WI38 (cell line): ENCODE measurements around the gene HS2ST1.

Experiments used
- H3K4me3 ChIP-seq: 2 replicates; pipeline ENCODE4 v1.5.1; 2011; ENCODE audit warnings: low read depth, mild to moderate bottlenecking, control low read depth, low read length
- TF ChIP-seq, protein P1 (sequence below): IDR thresholded peaks from 2 replicates; pipeline ENCODE4 v1.5.1; 2012; ENCODE audit warnings: low read depth, mild to moderate bottlenecking, control low read depth, low read length

HS2ST1 gene

DNA sequence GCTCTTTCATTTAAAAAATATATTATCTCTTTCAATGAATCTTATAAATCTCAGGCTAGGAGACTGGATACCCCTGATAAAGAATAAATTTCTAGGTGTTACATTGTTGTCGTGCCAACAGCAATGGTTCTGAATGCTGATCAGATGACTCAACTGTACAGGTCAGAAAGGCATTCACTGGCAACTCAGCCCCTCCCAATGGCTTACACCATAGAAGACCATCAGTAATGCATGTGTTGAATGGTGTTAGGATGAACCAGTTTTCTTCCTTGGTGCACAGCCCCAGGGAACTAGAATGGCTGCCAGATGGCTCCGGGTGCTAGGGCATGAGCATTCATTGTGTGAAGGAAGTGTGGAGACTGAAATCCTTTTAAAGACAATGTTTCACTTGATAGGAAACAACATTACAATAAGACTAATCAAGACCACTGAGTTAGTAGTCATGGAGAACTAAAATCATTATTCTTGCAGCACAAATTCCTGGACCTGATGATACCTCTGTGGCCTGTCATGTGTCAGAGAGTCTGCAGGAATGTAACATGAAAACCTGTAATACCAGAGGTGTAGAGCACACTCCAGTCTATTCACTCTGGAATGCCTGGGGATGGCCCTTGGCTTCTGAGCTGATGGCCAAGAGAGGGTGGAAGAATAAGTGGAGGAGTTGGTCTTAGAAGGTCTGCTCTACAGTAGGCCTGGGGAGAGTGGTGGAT is 226.6 kb downstream of the HS2ST1 start:
- H3K4me3 ChIP-seq = no peak overlapping the region
- TF ChIP-seq, protein P1, sequence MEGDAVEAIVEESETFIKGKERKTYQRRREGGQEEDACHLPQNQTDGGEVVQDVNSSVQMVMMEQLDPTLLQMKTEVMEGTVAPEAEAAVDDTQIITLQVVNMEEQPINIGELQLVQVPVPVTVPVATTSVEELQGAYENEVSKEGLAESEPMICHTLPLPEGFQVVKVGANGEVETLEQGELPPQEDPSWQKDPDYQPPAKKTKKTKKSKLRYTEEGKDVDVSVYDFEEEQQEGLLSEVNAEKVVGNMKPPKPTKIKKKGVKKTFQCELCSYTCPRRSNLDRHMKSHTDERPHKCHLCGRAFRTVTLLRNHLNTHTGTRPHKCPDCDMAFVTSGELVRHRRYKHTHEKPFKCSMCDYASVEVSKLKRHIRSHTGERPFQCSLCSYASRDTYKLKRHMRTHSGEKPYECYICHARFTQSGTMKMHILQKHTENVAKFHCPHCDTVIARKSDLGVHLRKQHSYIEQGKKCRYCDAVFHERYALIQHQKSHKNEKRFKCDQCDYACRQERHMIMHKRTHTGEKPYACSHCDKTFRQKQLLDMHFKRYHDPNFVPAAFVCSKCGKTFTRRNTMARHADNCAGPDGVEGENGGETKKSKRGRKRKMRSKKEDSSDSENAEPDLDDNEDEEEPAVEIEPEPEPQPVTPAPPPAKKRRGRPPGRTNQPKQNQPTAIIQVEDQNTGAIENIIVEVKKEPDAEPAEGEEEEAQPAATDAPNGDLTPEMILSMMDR = no peak

DNA sequence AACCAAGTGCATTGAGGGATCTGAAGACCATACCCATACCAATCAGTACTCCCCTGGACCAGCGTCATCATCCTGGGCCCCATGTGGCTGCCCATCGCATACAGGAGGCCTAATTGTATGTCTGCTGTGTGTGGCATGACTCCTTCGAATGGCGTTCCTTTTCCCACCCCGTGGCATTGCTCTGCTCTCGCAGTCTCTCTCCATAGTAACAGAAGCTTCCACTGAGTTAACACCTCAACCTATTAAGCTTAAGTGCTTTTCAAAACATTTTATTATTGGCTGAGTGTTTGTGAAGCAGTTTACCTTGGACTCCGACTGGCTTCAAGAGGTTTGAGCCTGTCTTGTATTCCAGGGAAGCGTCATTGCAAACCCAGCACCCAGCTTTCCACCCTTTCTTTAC is 227.1 kb downstream of the HS2ST1 start:
- TF ChIP-seq, protein P1 = no peak
- H3K4me3 ChIP-seq = no peak overlapping the region

DNA sequence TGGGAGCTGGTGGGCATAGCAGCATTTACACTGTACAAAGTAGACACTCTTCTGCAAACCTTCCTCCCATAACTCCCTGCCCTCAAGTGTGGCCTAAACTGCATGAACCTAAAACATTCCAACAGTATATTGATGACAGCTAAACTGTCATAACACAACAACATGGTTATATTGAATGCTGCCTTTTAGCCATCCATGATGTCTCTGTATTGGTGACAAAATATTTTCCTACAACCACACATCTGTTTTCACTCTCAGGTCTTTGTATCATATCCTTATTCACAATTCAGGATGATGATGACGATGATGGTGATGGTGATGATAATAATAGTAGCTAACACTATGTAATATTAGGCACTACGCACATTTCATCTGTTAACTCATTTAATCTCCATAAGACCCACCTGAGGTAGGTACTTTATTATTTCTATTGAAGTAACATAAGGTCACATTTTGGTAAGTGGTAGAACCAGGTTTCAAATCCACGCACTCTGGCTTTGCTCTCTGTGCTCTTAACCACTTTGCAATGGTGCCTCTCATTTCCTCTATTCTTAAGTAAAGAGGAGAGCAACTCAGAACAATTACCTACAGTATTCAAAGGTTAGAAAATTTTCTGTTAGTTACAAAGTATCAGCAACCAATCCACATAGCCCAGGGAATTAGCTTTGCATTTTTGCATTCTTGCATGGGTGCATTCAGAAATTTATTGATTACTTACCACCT is 229.1 kb downstream of the HS2ST1 start:
- TF ChIP-seq, protein P1 = no peak
- H3K4me3 ChIP-seq = no peak overlapping the region

DNA sequence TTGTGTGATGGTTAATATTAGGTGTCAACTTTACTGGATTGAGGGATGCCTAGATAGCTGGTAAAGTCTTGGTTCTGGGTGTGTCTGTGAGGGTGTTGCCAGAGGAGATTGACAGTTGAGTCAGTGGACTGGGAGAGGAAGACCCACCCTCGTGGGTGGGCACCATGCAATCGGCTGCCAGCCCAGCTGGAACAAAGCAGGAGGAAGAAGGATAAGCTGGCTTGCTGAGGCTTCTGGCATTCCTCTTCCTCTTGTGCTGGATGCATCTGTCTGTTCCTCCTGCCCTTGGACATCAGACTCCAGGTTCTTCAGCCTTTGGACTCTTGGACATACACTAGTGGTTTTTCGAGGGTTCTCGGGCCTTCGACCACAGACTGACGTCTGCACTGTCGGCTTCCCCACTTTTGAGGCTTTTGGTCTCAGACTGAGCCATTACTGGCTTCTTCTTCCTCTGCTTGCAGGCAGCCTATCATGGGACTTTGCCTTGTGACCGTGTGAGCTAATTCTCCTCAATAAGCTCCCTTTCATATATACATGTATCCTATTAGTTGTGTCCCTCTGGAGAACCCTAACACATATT is 230.0 kb downstream of the HS2ST1 start:
- TF ChIP-seq, protein P1 = no peak
- H3K4me3 ChIP-seq = no peak overlapping the region

DNA sequence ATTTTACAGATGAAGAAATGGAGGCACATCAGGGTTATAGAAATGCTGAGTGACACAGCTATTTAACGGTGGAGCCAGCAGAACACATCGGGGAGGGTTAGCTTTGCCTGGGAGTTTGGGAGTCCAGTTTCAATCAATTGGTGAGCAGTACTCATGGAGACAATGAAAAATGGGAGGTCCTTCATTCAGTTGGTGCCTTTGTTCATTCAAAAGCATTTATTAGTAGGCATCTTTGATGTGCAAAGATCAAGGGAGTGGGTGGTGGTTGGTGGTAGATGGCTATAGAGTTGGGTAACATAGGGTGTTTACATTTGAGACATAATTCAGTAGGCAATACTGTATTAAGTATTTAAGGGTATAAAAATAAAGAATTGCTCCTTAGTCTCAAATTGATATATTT is 230.5 kb downstream of the HS2ST1 start:
- H3K4me3 ChIP-seq = no peak overlapping the region
- TF ChIP-seq, protein P1 = no peak

DNA sequence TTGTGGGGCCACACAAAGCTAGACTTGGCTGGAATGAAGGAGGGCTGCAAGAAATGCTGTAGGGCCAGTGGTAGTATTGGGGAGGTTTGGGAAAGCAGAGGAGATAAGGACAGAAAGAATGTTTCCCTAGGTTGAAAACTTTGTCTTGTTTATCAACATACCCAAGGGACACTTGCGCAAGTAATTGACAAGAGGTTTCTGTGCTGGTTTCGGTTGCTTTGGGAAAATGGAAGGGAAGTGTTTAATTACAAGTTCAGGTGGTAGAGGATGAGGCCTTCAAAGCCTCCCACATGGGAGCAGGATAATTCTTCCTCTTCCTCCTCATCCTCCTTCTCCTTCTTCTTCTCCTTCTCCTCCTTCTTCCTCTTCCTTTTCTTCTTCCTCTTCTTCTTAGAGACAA is 232.1 kb downstream of the HS2ST1 start:
- H3K4me3 ChIP-seq = no peak overlapping the region
- TF ChIP-seq, protein P1 = no peak

DNA sequence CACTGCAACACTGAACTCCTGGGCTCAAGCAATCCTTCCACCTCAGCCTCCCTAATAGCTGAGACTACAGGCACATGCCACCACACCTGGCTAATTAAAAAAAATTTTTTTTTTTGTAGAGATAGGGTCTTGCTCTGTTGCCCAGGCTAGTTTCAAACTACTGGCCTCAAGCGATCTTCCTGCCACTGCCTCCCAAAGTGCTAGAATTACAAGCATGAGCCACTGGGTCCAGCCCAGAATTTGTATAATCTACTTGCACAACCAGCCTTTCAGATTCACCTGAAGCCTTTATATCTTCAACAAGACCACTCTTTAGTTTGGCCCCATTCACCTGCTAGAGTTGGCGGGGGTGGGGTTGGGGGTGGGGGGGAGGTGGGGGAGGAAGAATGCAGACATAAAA is 232.6 kb downstream of the HS2ST1 start:
- no peak overlapping the region for H3K4me3 ChIP-seq
- TF ChIP-seq, protein P1 = no peak
